Measurements from ENCODE around the gene GALNS.
A peak's percentile ranks its signal among the peaks of the same experiment; 100 is the strongest.

DNA sequence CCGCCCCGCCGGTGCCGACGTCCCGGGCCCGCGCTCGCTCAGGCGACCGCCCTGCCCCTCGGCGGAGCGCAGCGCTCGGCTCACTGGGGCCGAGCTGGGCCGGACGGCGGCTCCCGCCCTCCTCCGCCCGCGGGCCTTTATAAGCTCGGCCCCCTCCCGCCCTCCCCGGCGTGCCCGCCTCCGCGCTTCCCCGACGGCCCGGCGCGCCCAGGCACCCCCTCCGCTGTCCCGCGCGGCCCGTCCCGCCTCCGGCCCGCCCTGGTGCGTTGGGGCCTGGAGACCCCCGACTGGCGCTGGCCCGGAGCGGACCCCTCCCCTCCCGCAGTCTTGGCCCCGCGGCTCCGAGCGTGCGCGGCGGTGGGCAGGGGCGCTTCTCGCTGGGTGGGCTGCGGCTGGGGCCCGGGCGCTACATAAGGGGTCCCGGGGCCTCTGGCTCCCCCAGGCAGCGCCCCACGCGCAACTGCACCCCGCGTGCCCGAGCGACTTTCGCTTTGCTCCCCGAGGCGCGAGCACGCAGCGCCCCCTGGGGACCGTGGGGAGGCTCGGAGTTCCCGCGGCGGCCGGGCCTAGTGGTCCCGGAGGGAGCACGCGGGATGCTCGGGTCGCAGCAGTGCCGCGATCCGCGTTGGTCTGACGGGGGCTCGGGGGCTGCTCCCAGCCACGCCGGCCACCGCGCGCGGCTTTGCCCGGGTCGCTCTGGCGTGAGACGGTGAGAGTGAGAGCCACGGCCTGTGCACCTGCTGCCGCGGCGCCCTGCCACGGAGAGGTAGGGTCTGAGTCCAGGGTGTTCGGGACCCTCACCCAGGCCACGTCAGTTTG lies 71.4 kb downstream of the GALNS start, which contains the start of gene PIEZO1:
- TF ChIP-seq POLR2AphosphoS5 (IDR thresholded peaks at IDR 0.05) (peak; percentile 77 to 92 (median 87)), EP300 (IDR thresholded peaks at IDR 0.05; ENCODE audit: low read depth) (no peak)
